Measurements from ENCODE around the gene CCDC194.
A peak's percentile ranks its signal among the peaks of the same experiment; 100 is the strongest.

DNA sequence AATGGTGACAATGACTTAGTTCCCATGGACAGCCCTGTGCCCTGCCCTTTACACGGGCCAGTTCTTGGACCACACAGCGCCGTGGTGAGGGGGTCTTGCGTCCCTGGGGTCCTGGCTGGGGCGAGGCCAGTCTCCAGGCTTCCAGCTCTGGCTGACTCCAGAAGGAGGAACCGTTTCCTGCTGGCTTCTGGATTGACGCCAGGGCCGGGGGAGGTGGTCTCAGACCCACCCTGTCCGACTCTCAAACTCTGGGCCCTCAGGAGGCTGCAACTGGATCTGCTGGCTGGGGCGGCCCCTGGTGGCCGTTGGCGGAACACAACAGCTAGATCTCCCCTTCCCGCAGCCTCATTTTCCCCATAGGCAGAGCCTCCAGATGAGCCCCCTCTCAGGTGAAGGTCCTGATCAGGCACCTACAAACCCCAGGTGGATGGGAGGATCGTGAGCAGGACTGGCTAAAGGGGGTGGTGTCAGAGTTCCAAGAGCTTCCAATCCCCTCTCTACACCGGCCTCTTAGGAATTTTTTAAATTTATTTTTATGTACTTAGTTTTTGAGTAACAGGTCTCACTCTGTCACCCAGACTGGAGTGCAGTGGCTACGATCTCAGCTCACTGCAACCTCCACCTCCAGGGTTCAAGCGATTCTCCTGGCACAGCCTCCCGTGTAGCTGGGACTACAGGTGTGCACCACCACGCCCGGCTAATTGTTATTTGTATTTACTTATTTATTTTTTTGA lies 8.0 kb downstream of the CCDC194 start:
- TF ChIP-seq, protein P1, sequence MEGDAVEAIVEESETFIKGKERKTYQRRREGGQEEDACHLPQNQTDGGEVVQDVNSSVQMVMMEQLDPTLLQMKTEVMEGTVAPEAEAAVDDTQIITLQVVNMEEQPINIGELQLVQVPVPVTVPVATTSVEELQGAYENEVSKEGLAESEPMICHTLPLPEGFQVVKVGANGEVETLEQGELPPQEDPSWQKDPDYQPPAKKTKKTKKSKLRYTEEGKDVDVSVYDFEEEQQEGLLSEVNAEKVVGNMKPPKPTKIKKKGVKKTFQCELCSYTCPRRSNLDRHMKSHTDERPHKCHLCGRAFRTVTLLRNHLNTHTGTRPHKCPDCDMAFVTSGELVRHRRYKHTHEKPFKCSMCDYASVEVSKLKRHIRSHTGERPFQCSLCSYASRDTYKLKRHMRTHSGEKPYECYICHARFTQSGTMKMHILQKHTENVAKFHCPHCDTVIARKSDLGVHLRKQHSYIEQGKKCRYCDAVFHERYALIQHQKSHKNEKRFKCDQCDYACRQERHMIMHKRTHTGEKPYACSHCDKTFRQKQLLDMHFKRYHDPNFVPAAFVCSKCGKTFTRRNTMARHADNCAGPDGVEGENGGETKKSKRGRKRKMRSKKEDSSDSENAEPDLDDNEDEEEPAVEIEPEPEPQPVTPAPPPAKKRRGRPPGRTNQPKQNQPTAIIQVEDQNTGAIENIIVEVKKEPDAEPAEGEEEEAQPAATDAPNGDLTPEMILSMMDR (conservative IDR thresholded peaks at IDR 0.05 in 1 of 2, IDR thresholded peaks at IDR 0.05 in 1 of 2; ENCODE audit: extremely low read depth in 1 of 2, insufficient read depth in 1 of 2, low read depth in 1 of 2, low read length in 2 of 2), result peak; percentile 77 to 97
- no peak for TF ChIP-seq EZH2 (IDR thresholded peaks at IDR 0.05; ENCODE audit: borderline replicate concordance, low read length)
